ENCODE measurements around the gene WDR7.

WDR7 gene

GRCh38 chr18:56936457-56936856 lies 285.3 kb downstream of the WDR7 start:
- H3K14ac ChIP-seq (ENCODE audit: low read length) = no peak overlapping the region
- DNase-seq (ENCODE audit: low spot score) = no peak
- H3K4me2 ChIP-seq (ENCODE audit: insufficient read depth, low read length, poor library complexity, severe bottlenecking) = no peak overlapping the region

GRCh38 chr18:56937874-56938430 lies 286.8 kb downstream of the WDR7 start:
- no peak overlapping the region for H3K23ac ChIP-seq (ENCODE audit: low read depth, low read length, poor library complexity)
- H2AFZ ChIP-seq (ENCODE audit: low read length) = no peak overlapping the region
- H3K27me3 ChIP-seq (ENCODE audit: control insufficient read depth in 3 of 3, insufficient read depth in 3 of 3, low read depth in 1 of 3, low read length in 3 of 3) = no peaks in the 10 kb centered on the region
- no peaks in the 10 kb centered on the region for H3K36me3 ChIP-seq (replicated peaks in 1 of 2; ENCODE audit: control insufficient read depth in 2 of 2, insufficient read depth in 2 of 2, low read length in 2 of 2)
- no peak overlapping the region for H3K4me2 ChIP-seq (ENCODE audit: insufficient read depth, low read length, poor library complexity, severe bottlenecking)
- no peaks in the 10 kb centered on the region for H3K9me3 ChIP-seq (replicated peaks in 1 of 2; ENCODE audit: control insufficient read depth in 2 of 2, insufficient read depth in 1 of 2, low read depth in 1 of 2, low read length in 2 of 2)
- H2BK5ac ChIP-seq (ENCODE audit: low read length) = no peak overlapping the region
- H4K91ac ChIP-seq (ENCODE audit: low read depth, low read length, poor library complexity) = no peak overlapping the region
- no peak overlapping the region for H3K4ac ChIP-seq (ENCODE audit: low read length)
- H3K18ac ChIP-seq (ENCODE audit: low read length) = no peak overlapping the region
- no peak overlapping the region for H2BK120ac ChIP-seq (ENCODE audit: low read depth, low read length)
- no peak for DNase-seq (ENCODE audit: low spot score)
- H2BK12ac ChIP-seq (ENCODE audit: low read length) = no peak overlapping the region
- H4K8ac ChIP-seq (ENCODE audit: low read depth, low read length) = no peak overlapping the region
- H3K9ac ChIP-seq (ENCODE audit: low read depth, low read length, poor library complexity) = no peak overlapping the region
- H3K27ac ChIP-seq (replicated peaks; ENCODE audit: low read length) = no peak overlapping the region
- no peak overlapping the region for H2AK5ac ChIP-seq (ENCODE audit: low read depth, low read length)
- no peaks in the 10 kb centered on the region for H3K79me1 ChIP-seq (ENCODE audit: low read depth, low read length)
- no peak overlapping the region for H2BK15ac ChIP-seq (ENCODE audit: low read length)
- no peak overlapping the region for H3K4me3 ChIP-seq (ENCODE audit: low read length in 2 of 2)
- H3K4me1 ChIP-seq (ENCODE audit: control insufficient read depth in 2 of 2, insufficient read depth in 1 of 2, low read depth in 1 of 2, low read length in 2 of 2) = peaks cover 0 to 3% of the 10 kb centered on the region in 2 donors
- no peak overlapping the region for H3K14ac ChIP-seq (ENCODE audit: low read length)
- WGBS, 2 donors (ENCODE audit: extremely low coverage in 2 of 2, insufficient read length in 2 of 2, insufficient replicate concordance in 1 of 2) = no CpG with 5 or more reads among the region's 3 CpGs

More at GRCh38 chr18:56936457-56936856, 285.3 kb downstream of the WDR7 start:
- Histone ChIP-seq H4K8ac (ENCODE audit: low read depth, low read length) (no peak overlapping the region), H3K79me1 (ENCODE audit: low read depth, low read length) (no peaks in the 10 kb centered on the region), H2BK15ac (ENCODE audit: low read length) (no peak overlapping the region), H3K36me3 (replicated peaks in 1 of 2; ENCODE audit: control insufficient read depth in 2 of 2, insufficient read depth in 2 of 2, low read length in 2 of 2) (no peaks in the 10 kb centered on the region), H3K4me1 (ENCODE audit: control insufficient read depth in 2 of 2, insufficient read depth in 1 of 2, low read depth in 1 of 2, low read length in 2 of 2) (peaks cover 0 to 3% of the 10 kb centered on the region in 2 donors), H3K4ac (ENCODE audit: low read length) (no peak overlapping the region), H3K9me3 (replicated peaks in 1 of 2; ENCODE audit: control insufficient read depth in 2 of 2, insufficient read depth in 1 of 2, low read depth in 1 of 2, low read length in 2 of 2) (no peaks in the 10 kb centered on the region), H3K4me3 (ENCODE audit: low read length in 2 of 2) (no peak overlapping the region), H2BK120ac (ENCODE audit: low read depth, low read length) (no peak overlapping the region), H2AK5ac (ENCODE audit: low read depth, low read length) (no peak overlapping the region), H2BK12ac (ENCODE audit: low read length) (no peak overlapping the region), H3K9ac (ENCODE audit: low read depth, low read length, poor library complexity) (no peak overlapping the region), H2BK5ac (ENCODE audit: low read length) (no peak overlapping the region), H3K27me3 (ENCODE audit: control insufficient read depth in 3 of 3, insufficient read depth in 3 of 3, low read depth in 1 of 3, low read length in 3 of 3) (no peaks in the 10 kb centered on the region), H4K91ac (ENCODE audit: low read depth, low read length, poor library complexity) (no peak overlapping the region), H3K27ac (replicated peaks; ENCODE audit: low read length) (no peak overlapping the region), H3K23ac (ENCODE audit: low read depth, low read length, poor library complexity) (no peak overlapping the region), H3K18ac (ENCODE audit: low read length) (no peak overlapping the region), H2AFZ (ENCODE audit: low read length) (no peak overlapping the region)
- WGBS, 2 donors (ENCODE audit: extremely low coverage in 2 of 2, insufficient read length in 2 of 2, insufficient replicate concordance in 1 of 2) = no CpG with 5 or more reads among the region's 1 CpG

- no peak overlapping the region for H2BK12ac ChIP-seq (ENCODE audit: low read length)
- no peak overlapping the region for H2BK15ac ChIP-seq (ENCODE audit: low read length)
- no peak overlapping the region for H4K91ac ChIP-seq (ENCODE audit: low read depth, low read length, poor library complexity)
- H3K27ac ChIP-seq (replicated peaks; ENCODE audit: low read length) = no peak overlapping the region
- H3K36me3 ChIP-seq (replicated peaks in 1 of 2; ENCODE audit: control insufficient read depth in 2 of 2, insufficient read depth in 2 of 2, low read length in 2 of 2) = no peaks in the 10 kb centered on the region
- H3K4ac ChIP-seq (ENCODE audit: low read length) = no peak overlapping the region
- H3K4me1 ChIP-seq (ENCODE audit: control insufficient read depth in 2 of 2, insufficient read depth in 1 of 2, low read depth in 1 of 2, low read length in 2 of 2) = peaks cover under 1 to 3% of the 10 kb centered on the region in 2 donors
- H3K79me1 ChIP-seq (ENCODE audit: low read depth, low read length) = no peaks in the 10 kb centered on the region
- no peak overlapping the region for H3K18ac ChIP-seq (ENCODE audit: low read length)
- H3K9ac ChIP-seq (ENCODE audit: low read depth, low read length, poor library complexity) = no peak overlapping the region
- no peak overlapping the region for H2AFZ ChIP-seq (ENCODE audit: low read length)
- no peak overlapping the region for H3K14ac ChIP-seq (ENCODE audit: low read length)
- no peak overlapping the region for H4K8ac ChIP-seq (ENCODE audit: low read depth, low read length)
- no peak overlapping the region for H3K23ac ChIP-seq (ENCODE audit: low read depth, low read length, poor library complexity)
- H2AK5ac ChIP-seq (ENCODE audit: low read depth, low read length) = no peak overlapping the region
- H2BK120ac ChIP-seq (ENCODE audit: low read depth, low read length) = no peak overlapping the region
- H3K4me3 ChIP-seq (ENCODE audit: low read length in 2 of 2) = no peak overlapping the region
- no peaks in the 10 kb centered on the region for H3K27me3 ChIP-seq (ENCODE audit: control insufficient read depth in 3 of 3, insufficient read depth in 3 of 3, low read depth in 1 of 3, low read length in 3 of 3)
- DNase-seq (ENCODE audit: low spot score) = no peak
- no CpG with 5 or more reads among the region's 4 CpGs for WGBS, 2 donors (ENCODE audit: extremely low coverage in 2 of 2, insufficient read length in 2 of 2, insufficient replicate concordance in 1 of 2)
- peaks cover 0 to 2% of the 10 kb centered on the region in 2 donors for H3K9me3 ChIP-seq (replicated peaks in 1 of 2; ENCODE audit: control insufficient read depth in 2 of 2, insufficient read depth in 1 of 2, low read depth in 1 of 2, low read length in 2 of 2)
- H2BK5ac ChIP-seq (ENCODE audit: low read length) = no peak overlapping the region
- H3K4me2 ChIP-seq (ENCODE audit: insufficient read depth, low read length, poor library complexity, severe bottlenecking) = no peak overlapping the region
Observed at GRCh38 chr18:56945171-56946083, 294.3 kb downstream of the WDR7 start.

- no peak overlapping the region for H4K91ac ChIP-seq (ENCODE audit: low read depth, low read length, poor library complexity)
- H4K8ac ChIP-seq (ENCODE audit: low read depth, low read length) = no peak overlapping the region
- no peak overlapping the region for H3K4me2 ChIP-seq (ENCODE audit: insufficient read depth, low read length, poor library complexity, severe bottlenecking)
- H3K4ac ChIP-seq (ENCODE audit: low read length) = no peak overlapping the region
- no peak overlapping the region for H2BK15ac ChIP-seq (ENCODE audit: low read length)
- no peak overlapping the region for H2BK5ac ChIP-seq (ENCODE audit: low read length)
- peaks cover 9 to 10% of the 10 kb centered on the region in 2 donors for H3K4me1 ChIP-seq (ENCODE audit: control insufficient read depth in 2 of 2, insufficient read depth in 1 of 2, low read depth in 1 of 2, low read length in 2 of 2)
- no peaks in the 10 kb centered on the region for H3K36me3 ChIP-seq (replicated peaks in 1 of 2; ENCODE audit: control insufficient read depth in 2 of 2, insufficient read depth in 2 of 2, low read length in 2 of 2)
- H3K27me3 ChIP-seq (ENCODE audit: control insufficient read depth in 3 of 3, insufficient read depth in 3 of 3, low read depth in 1 of 3, low read length in 3 of 3) = no peaks in the 10 kb centered on the region
- no peak overlapping the region for H2AFZ ChIP-seq (ENCODE audit: low read length)
- H2BK120ac ChIP-seq (ENCODE audit: low read depth, low read length) = no peak overlapping the region
- H2AK5ac ChIP-seq (ENCODE audit: low read depth, low read length) = no peak overlapping the region
- H3K18ac ChIP-seq (ENCODE audit: low read length) = no peak overlapping the region
- H3K23ac ChIP-seq (ENCODE audit: low read depth, low read length, poor library complexity) = no peak overlapping the region
- no CpG with 5 or more reads among the region's 6 CpGs for WGBS, 2 donors (ENCODE audit: extremely low coverage in 2 of 2, insufficient read length in 2 of 2, insufficient replicate concordance in 1 of 2)
- H3K14ac ChIP-seq (ENCODE audit: low read length) = no peak overlapping the region
- no peak overlapping the region for H2BK12ac ChIP-seq (ENCODE audit: low read length)
- H3K27ac ChIP-seq (replicated peaks; ENCODE audit: low read length) = no peak overlapping the region
- no peak for DNase-seq (ENCODE audit: low spot score)
- H3K9ac ChIP-seq (ENCODE audit: low read depth, low read length, poor library complexity) = no peak overlapping the region
- H3K4me3 ChIP-seq (ENCODE audit: low read length in 2 of 2) = no peak overlapping the region
- H3K9me3 ChIP-seq (replicated peaks in 1 of 2; ENCODE audit: control insufficient read depth in 2 of 2, insufficient read depth in 1 of 2, low read depth in 1 of 2, low read length in 2 of 2) = peaks cover 0 to 2% of the 10 kb centered on the region in 2 donors
- no peaks in the 10 kb centered on the region for H3K79me1 ChIP-seq (ENCODE audit: low read depth, low read length)
Observed at GRCh38 chr18:56947236-56947635, 296.1 kb downstream of the WDR7 start.

All from neuronal stem cell (in vitro differentiated cells).